Thoracic aorta (tissue), 2 donors: ENCODE data around the gene ZIC4. TPM values are rescaled to one million over a fixed set of nuclear protein-coding genes. Genes with fewer than 3 reads are reported as not detected.

Source experiments
- ATAC-seq: fragments of 150-250 bp; one replicate; pipeline ENCODE4 v1.8.0; 2017; ENCODE audit warnings: low read depth; ENCODE audit not compliant: insufficient number of reproducible peaks, low FRiP score
- DNase-seq: peaks from one replicate; pipeline ENCODE4 v3.0.0-alpha.2; 2020; ENCODE audit warnings: low spot score
- H3K27ac ChIP-seq, 2 donors: fragments of 200-600 bp; sonication (generic); 1 replicate in 1 of 2; 2 replicates in 1 of 2; pipeline ENCODE4 v1.5.1; 2016; ENCODE audit warnings: mild to moderate bottlenecking in 2 of 2, moderate library complexity in 2 of 2
- H3K27me3 ChIP-seq: fragments of 200-600 bp; sonication (generic); replicated peaks from 2 replicates; pipeline ENCODE4 v1.6.0; 2016; ENCODE audit warnings: mild to moderate bottlenecking; ENCODE audit not compliant: insufficient read depth
- H3K36me3 ChIP-seq: fragments of 200-600 bp; sonication (generic); one replicate; pipeline ENCODE4 v1.5.1; 2016
- H3K4me1 ChIP-seq, 2 donors: fragments of 200-600 bp; sonication (generic); 1 replicate in 1 of 2; 2 replicates in 1 of 2; pipeline versions ENCODE4 v1.5.1 to v1.6.0; 2016; ENCODE audit warnings: low read depth in 2 of 2, mild to moderate bottlenecking in 1 of 2; ENCODE audit not compliant: control insufficient read depth in 1 of 2
- H3K4me3 ChIP-seq: fragments of 200-600 bp; sonication (generic); 2 replicates; pipeline ENCODE4 v1.5.1; 2016; ENCODE audit warnings: mild to moderate bottlenecking
- H3K9me3 ChIP-seq: fragments of 200-600 bp; sonication (generic); 2 replicates; pipeline ENCODE4 v1.5.1; 2016
- CTCF ChIP-seq: fragments of 200-600 bp; sonication (generic); IDR thresholded peaks from one replicate; pipeline ENCODE4 v1.5.1; 2019; ENCODE audit warnings: antibody characterized with exemption
- total RNA-seq, 2 donors: library from RNA; depleted of rRNA; stranded (reverse); fragments of >200 nt; gene quantifications; one replicate each; pipeline versions ENCODE4 v1.1.0 to v1.2.3, GENCODE V29; 2016

The ZIC4 gene
- total RNA-seq, 2 donors from 2014 or later: not detected

GRCh38 chr3:147360051-147360439, 46.3 kb downstream of the ZIC4 start:
- peaks cover 17% of the 10 kb centered on the region for H3K27me3 ChIP-seq
- H3K4me3 ChIP-seq: no peak overlapping the region
- no peak for TF ChIP-seq CTCF

GRCh38 chr3:147359177-147360050, 46.9 kb downstream of the ZIC4 start:
- Histone ChIP-seq H3K27me3 (peaks cover 23% of the 10 kb centered on the region), H3K27ac (no peak overlapping the region), H3K4me1 (no peaks in the 10 kb centered on the region), H3K9me3 (no peaks in the 10 kb centered on the region), H3K36me3 (no peaks in the 10 kb centered on the region), H3K4me3 (no peak overlapping the region)
- no peak for ATAC-seq
- DNase-seq: no peak
- no peak for TF ChIP-seq CTCF

More at GRCh38 chr3:147360051-147360439, 46.3 kb downstream of the ZIC4 start:
- Histone ChIP-seq H3K4me1 (no peaks in the 10 kb centered on the region), H3K27ac (no peak overlapping the region), H3K36me3 (no peaks in the 10 kb centered on the region), H3K9me3 (no peaks in the 10 kb centered on the region)
- DNase-seq (no peak), ATAC-seq (no peak)

GRCh38 chr3:147358144-147358992, 48.0 kb downstream of the ZIC4 start:
- no peak for ATAC-seq

GRCh38 chr3:147356909-147357900, 49.1 kb downstream of the ZIC4 start:
- H3K27ac ChIP-seq: peak overlapping the region in 1 of 2 donors; percentile 4
- H3K27me3 ChIP-seq: peaks cover 24% of the 10 kb centered on the region
- no peaks in the 10 kb centered on the region for H3K9me3 ChIP-seq
- TF ChIP-seq CTCF: no peak
- no peaks in the 10 kb centered on the region for H3K36me3 ChIP-seq
- ATAC-seq (no peak), DNase-seq (no peak)
- no peak overlapping the region for H3K4me3 ChIP-seq
- no peaks in the 10 kb centered on the region for H3K4me1 ChIP-seq

More at GRCh38 chr3:147358144-147358992, 48.0 kb downstream of the ZIC4 start:
- H3K4me3 ChIP-seq: no peak overlapping the region
- H3K36me3 ChIP-seq: no peaks in the 10 kb centered on the region
- no peak for TF ChIP-seq CTCF
- H3K27me3 ChIP-seq: peaks cover 24% of the 10 kb centered on the region
- H3K9me3 ChIP-seq: no peaks in the 10 kb centered on the region
- H3K4me1 ChIP-seq: no peaks in the 10 kb centered on the region
- DNase-seq: no peak
- no peak overlapping the region for H3K27ac ChIP-seq
